Activated naive CD8-positive, alpha-beta T cell treated with anti-CD3 and anti-CD28 coated beads, Interleukin-2, amount 10 ng/mL, durations not matched to agents 7 days and 5 days (primary cell): ENCODE measurements around the gene GJD4. TPM values are rescaled to one million over a fixed set of nuclear protein-coding genes. Genes with fewer than 3 reads are reported as not detected.

Experiments used
- ATAC-seq: fragments of 150-1000 bp; cut with Tn5 transposase; one replicate; pipeline ENCODE4 v1.10.0; 2021; ENCODE audit warnings: low read depth, moderate library complexity
- POLR2A ChIA-PET: fragments of 350-600 bp; sonication (Branson Sonifier 250); formaldehyde crosslinking; loops from one replicate; lab custom pipeline; 2021; ENCODE audit warnings: antibody characterized with exemption; lab: Charles Lee
- DNase-seq: peaks from one replicate; pipeline ENCODE4 v3.0.0; 2021
- H3K27ac Mint-ChIP-seq: one replicate; pipeline ENCODE4 v1.8.0; 2022; ENCODE audit warnings: mild to moderate bottlenecking, mixed read lengths
- H3K27me3 Mint-ChIP-seq: one replicate; pipeline ENCODE4 v1.8.0; 2022; ENCODE audit warnings: mild to moderate bottlenecking, moderate library complexity, mixed read lengths
- H3K36me3 Mint-ChIP-seq: one replicate; pipeline ENCODE4 v1.8.0; 2021; ENCODE audit warnings: mild to moderate bottlenecking, mixed read lengths
- H3K4me1 Mint-ChIP-seq: one replicate; pipeline ENCODE4 v1.8.0; 2021; ENCODE audit warnings: mixed read lengths
- H3K4me3 Mint-ChIP-seq: one replicate; pipeline ENCODE4 v1.8.0; 2022; ENCODE audit warnings: mild to moderate bottlenecking, moderate library complexity, mixed read lengths
- H3K9me3 Mint-ChIP-seq: one replicate; pipeline ENCODE4 v1.8.0; 2021; ENCODE audit warnings: mixed read lengths
- total RNA-seq, 2 experiments: library from RNA; stranded (reverse); gene quantifications; one replicate each; pipeline ENCODE4 v1.2.3, GENCODE V29; 2021

The GJD4 gene
- total RNA-seq, 2 experiments from 2014 or later = not detected

DNA sequence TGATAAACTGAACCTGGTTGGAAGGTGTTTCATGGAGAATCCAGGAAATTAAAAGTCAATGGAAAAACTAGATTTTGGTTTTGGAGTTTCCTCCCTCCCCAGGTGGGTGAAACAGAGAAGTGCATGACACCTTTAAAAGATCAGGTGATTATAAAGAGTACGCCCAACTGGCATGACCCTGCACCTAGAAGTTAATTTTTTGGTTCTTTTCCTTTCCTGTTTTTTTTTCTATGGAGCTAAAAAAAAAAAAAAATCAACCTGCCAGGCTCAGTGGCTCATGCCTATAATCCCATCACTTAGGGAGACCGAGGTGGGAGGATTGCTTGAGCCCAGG, 7.9 kb downstream of the GJD4 start:
- Mint-ChIP-seq H3K4me3 (no peak overlapping the region), H3K4me1 (no peaks in the 10 kb centered on the region), H3K27me3 (peaks cover 41% of the 10 kb centered on the region), H3K9me3 (peaks cover 2% of the 10 kb centered on the region), H3K36me3 (no peaks in the 10 kb centered on the region), H3K27ac (no peak overlapping the region)
- POLR2A ChIA-PET = interaction anchor here (0.7 kb wide), 1 partner anchor 270 kb away, joined by 3 read pairs; no protein-coding TSS in a partner anchor
- no peak for DNase-seq
- ATAC-seq = no peak

DNA sequence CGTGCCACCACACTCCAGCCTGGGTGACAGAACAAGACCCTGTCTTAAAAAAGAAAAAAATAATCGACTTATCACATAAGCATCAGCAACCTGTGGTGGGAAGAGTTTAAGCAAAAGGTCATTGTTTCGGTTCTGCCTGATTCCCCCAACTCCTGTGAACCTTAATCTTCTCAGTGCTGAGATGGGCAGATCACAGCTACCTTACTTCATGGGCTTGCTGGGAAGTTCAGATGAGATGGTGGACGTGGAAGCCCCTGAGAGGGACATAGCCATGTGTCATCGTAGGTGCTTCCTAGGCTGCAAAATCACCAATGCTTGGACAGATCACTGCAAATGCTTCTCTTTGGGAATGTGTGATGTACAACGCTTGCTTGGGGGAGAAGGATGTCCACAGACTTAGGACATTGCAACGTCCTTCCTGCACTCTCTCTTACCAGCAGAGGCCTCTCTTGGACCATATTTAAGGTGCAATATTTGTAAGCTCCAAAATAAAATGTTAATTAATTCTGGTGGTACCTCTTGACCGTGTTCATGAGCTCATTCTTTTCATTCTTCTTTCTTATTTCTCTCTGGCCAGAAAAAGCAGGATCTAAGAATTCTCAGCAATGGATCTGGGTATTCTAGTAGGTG, 8.6 kb downstream of the GJD4 start:
- Mint-ChIP-seq H3K4me3 (no peak overlapping the region), H3K27ac (no peak overlapping the region), H3K4me1 (no peaks in the 10 kb centered on the region), H3K36me3 (no peaks in the 10 kb centered on the region), H3K9me3 (peaks cover 2% of the 10 kb centered on the region), H3K27me3 (peaks cover 39% of the 10 kb centered on the region)
- DNase-seq (no peak), ATAC-seq (no peak)
- POLR2A ChIA-PET = interaction anchor here (0.7 kb wide), 1 partner anchor 271 kb away, joined by 3 read pairs; no protein-coding TSS in a partner anchor

DNA sequence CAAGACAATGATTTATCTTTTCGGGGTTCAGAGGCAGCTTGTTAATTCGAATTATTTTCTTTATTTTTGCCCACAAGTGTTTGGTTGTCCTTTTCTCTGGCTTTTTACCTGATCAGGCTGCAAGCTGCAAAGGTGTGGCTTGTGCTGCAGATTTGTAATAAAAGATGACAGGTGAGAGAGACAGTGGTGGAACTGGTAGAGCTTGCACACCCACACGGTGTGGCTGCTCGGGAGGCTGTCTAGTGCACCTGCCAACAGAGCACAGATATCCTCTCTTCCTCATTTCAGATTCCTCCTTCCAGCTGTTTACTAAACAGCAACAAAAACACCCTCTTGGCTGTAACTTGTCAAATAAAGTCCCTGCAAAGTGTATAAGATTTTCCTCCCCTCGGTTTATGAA, 9.2 kb downstream of the GJD4 start:
- DNase-seq (no peak), ATAC-seq (no peak)
- Mint-ChIP-seq H3K9me3 (peaks cover 2% of the 10 kb centered on the region), H3K36me3 (no peaks in the 10 kb centered on the region), H3K27me3 (peaks cover 34% of the 10 kb centered on the region), H3K27ac (no peak overlapping the region), H3K4me3 (no peak overlapping the region), H3K4me1 (no peaks in the 10 kb centered on the region)
- POLR2A ChIA-PET = no interaction called here

DNA sequence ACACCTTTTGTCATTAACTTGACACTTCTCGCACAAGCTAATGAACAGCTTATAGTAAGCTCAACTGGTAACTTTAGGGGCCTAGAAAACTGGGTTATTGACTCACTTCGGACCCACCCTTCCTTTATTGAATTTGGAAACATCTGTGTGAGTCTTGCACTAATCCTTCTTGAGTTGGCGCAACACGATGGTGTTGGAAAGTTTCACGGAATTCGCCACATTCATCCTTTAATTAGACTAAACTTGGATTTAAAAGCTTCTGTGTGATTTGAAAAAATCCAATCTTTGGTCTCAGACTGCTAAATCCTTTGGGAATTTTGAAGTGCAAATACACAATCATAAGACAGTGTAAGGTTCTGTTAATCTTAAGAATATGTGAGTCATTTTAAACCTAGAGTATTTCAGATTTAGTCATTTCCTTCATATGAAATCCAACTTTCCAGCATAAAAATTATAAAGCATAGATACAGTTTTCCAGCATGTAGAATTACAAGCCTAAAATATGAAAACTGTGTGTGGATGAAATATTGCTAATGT, 21.9 kb downstream of the GJD4 start:
- H3K4me3 Mint-ChIP-seq = no peak overlapping the region
- DNase-seq = no peak
- no peak for ATAC-seq
- no peaks in the 10 kb centered on the region for H3K4me1 Mint-ChIP-seq
- H3K27ac Mint-ChIP-seq = no peak overlapping the region
- H3K27me3 Mint-ChIP-seq = peaks cover 23% of the 10 kb centered on the region
- no peaks in the 10 kb centered on the region for H3K36me3 Mint-ChIP-seq
- peaks cover 2% of the 10 kb centered on the region for H3K9me3 Mint-ChIP-seq
- POLR2A ChIA-PET = no interaction called here

DNA sequence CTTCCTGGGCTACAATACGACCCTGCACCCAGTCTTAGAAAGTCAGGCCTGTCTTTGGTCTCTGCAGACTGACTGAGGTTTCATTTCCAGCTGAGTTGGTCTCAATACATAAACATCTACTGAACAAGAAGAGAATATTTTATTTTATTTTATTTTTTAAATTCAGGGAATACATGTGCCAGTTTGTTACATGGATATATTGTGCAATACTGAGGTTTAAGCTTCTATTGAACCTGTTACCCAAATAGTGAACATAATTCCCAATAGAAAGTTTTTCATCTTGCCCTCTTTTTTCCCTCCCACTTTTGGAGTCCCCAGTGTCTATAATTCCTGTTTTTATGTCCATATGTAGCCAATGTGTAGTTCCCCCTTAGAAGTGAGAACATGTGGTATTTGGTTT, 26.3 kb downstream of the GJD4 start:
- no peak for DNase-seq
- POLR2A ChIA-PET = no interaction called here
- ATAC-seq = no peak
- Mint-ChIP-seq H3K27ac (no peak overlapping the region), H3K9me3 (no peaks in the 10 kb centered on the region), H3K4me3 (no peak overlapping the region), H3K4me1 (no peaks in the 10 kb centered on the region), H3K36me3 (no peaks in the 10 kb centered on the region), H3K27me3 (peaks cover 23% of the 10 kb centered on the region)

DNA sequence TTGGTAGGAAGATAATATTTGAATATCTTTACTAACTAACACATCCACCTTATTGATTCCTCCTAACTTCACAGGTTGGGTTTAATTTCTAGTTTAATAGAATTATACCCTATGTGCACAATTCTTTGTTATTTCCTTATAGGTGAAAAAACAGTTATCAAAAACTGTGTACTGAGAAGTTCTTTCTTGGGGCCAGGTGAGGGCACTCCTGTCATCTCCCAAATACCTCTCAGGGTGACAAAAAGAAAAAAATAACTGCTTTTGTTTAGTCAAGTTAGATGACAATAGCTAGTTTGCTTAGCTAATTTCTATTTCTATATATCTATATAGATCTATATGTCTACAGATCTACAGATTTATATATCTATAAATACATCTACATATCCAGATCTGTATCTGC, 26.9 kb downstream of the GJD4 start:
- Mint-ChIP-seq H3K27ac (no peak overlapping the region), H3K9me3 (no peaks in the 10 kb centered on the region), H3K4me3 (no peak overlapping the region), H3K36me3 (no peaks in the 10 kb centered on the region), H3K27me3 (peaks cover 25% of the 10 kb centered on the region), H3K4me1 (peaks cover 1% of the 10 kb centered on the region)
- no peak for DNase-seq
- no peak for ATAC-seq
- POLR2A ChIA-PET = no interaction called here

DNA sequence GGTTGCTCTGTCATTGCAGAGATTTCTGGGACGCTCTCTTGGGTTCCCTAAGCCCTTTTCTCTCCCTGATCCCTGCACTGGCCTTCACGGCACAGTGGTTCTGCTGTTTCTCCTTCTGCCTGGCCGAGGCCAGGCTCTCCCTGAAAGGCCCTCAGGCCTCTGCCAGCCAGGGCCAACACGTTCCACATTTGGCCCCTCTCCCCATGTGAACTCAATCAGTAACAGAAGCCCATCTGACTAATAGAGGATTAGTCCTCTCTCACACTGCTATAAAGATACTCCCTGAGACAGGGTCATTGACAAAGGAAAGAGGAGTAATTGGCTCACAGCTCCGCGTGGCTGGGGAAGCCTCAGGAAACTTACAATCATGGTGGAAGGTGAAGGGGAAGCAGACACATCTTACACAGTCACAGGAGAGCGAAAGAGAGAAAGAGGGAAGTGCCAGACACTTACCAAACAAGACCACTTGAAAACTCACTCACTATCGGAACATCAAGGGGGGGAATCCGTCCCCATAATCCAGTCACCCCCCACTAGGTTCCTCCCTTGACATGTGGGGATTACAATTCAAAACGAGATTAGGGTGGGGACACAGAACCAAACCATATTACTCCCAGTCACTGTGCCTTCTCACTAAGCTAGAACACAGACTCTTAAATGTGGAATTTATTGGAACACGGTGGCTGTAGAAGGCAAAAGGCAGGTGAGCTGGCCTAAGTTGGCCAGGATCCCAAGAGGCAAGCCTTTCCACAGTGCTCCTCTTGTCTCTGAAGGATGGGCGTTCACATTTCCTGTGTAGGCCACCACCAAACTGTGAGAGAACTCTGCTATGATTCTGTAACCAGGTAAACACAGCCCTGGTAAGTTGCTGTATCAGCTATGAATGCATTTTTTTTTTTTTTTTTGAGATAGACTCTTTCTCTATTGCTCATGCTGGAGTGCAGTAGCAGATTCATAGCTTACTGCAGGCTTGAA, 28.2 kb downstream of the GJD4 start:
- no peak for ATAC-seq
- H3K4me3 Mint-ChIP-seq = no peak overlapping the region
- H3K36me3 Mint-ChIP-seq = no peaks in the 10 kb centered on the region

DNA sequence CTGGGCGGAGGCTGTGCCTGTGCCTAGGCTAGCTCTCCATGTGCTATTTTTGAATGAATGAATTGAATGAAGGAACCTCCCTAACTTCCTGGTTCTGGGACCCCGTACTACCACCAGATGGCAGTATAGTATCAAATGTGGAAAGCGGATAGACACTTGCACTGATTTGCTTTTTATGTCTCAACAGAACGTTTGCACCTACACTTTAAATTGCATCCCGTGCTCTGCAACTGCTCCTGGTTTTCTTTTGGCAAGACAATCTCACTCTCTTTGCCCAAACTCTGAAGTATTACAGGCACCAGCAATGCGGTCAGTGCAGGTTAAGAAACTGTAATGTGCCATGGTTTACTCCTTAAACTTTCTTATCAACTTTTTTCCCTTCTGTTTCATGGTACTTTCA, 30.4 kb downstream of the GJD4 start:
- DNase-seq (no peak), ATAC-seq (peak; percentile 66)
- Mint-ChIP-seq H3K4me3 (no peak overlapping the region), H3K36me3 (no peaks in the 10 kb centered on the region), H3K4me1 (peaks cover 3% of the 10 kb centered on the region), H3K27me3 (peaks cover 39% of the 10 kb centered on the region), H3K9me3 (no peaks in the 10 kb centered on the region), H3K27ac (no peak overlapping the region)
- POLR2A ChIA-PET = no interaction called here

More for the DNA sequence above, 28.2 kb downstream of the GJD4 start:
- H3K4me1 Mint-ChIP-seq = peaks cover 1% of the 10 kb centered on the region
- H3K27me3 Mint-ChIP-seq = peaks cover 31% of the 10 kb centered on the region
- no peaks in the 10 kb centered on the region for H3K9me3 Mint-ChIP-seq
- peak overlapping the region; percentile 22 for H3K27ac Mint-ChIP-seq
- POLR2A ChIA-PET = no interaction called here
- no peak for DNase-seq

DNA sequence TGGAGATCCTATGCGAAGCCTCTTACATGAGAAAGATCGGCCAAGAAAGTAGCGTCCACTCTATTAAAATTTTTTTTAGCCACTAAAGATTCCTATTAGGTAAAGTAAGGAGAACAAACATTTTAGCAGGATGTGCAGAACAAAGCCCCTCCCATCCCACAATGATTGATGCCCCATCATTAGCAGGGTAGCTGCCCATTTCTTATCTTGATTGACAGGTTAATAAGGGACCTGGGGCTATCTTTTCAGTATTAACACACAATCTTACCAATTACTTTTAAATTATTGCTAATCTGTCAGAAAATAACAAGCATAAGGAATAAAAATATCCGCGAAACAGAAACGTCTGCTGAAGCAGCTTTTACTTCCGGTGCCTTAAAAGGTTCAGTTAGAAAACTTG, 31.8 kb downstream of the GJD4 start:
- POLR2A ChIA-PET = no interaction called here
- no peaks in the 10 kb centered on the region for H3K9me3 Mint-ChIP-seq
- ATAC-seq (no peak), DNase-seq (no peak)
- no peak overlapping the region for H3K27ac Mint-ChIP-seq
- peaks cover 42% of the 10 kb centered on the region for H3K27me3 Mint-ChIP-seq
- no peaks in the 10 kb centered on the region for H3K36me3 Mint-ChIP-seq
- peaks cover 3% of the 10 kb centered on the region for H3K4me1 Mint-ChIP-seq
- no peak overlapping the region for H3K4me3 Mint-ChIP-seq

DNA sequence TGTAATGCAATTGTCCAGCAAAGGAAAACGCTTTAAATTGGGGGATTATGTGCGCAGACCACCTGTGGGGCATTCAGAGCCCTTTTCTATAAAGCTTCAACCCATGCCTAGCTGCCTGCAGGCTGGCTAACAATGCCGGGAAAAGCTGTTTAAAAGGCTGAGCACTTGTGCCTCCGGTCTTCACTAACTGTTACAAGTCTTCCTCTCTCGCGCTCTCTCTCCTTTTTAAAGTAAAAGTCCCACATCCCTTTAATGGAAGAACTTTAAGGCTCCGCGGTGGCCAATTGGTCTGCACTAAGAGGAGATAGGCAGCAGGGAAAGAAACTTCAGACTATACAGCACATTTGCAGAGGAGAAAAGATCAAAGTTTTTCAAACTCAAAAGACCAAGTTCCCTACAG, 32.3 kb downstream of the GJD4 start:
- POLR2A ChIA-PET = no interaction called here
- no peak for DNase-seq
- Mint-ChIP-seq H3K4me3 (no peak overlapping the region), H3K9me3 (no peaks in the 10 kb centered on the region), H3K4me1 (peaks cover 4% of the 10 kb centered on the region), H3K36me3 (no peaks in the 10 kb centered on the region), H3K27ac (no peak overlapping the region), H3K27me3 (peaks cover 47% of the 10 kb centered on the region)
- ATAC-seq = no peak

DNA sequence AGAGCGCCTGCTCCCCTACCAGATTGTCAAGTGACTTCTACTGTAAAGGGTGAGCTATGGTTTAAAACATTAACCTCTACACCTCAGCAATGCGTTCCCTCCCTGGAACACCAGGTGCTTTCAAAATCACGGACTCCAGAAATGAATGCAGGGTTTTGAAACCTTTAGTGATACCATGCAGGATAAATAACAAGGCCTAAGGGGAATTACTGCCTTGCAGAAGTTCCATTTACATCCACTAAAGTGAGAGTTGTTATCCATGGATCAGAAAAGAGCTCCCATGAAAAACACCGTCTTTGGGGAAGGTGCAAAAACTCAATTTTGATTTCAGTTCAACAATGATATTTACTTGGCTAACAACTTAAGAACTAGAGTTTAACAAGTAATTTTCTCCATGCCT, 33.0 kb downstream of the GJD4 start:
- no peak overlapping the region for H3K4me3 Mint-ChIP-seq
- H3K9me3 Mint-ChIP-seq = no peaks in the 10 kb centered on the region
- H3K4me1 Mint-ChIP-seq = peaks cover 4% of the 10 kb centered on the region
- ATAC-seq (no peak), DNase-seq (no peak)
- no peaks in the 10 kb centered on the region for H3K36me3 Mint-ChIP-seq
- POLR2A ChIA-PET = no interaction called here
- H3K27me3 Mint-ChIP-seq = peaks cover 49% of the 10 kb centered on the region
- H3K27ac Mint-ChIP-seq = no peak overlapping the region

DNA sequence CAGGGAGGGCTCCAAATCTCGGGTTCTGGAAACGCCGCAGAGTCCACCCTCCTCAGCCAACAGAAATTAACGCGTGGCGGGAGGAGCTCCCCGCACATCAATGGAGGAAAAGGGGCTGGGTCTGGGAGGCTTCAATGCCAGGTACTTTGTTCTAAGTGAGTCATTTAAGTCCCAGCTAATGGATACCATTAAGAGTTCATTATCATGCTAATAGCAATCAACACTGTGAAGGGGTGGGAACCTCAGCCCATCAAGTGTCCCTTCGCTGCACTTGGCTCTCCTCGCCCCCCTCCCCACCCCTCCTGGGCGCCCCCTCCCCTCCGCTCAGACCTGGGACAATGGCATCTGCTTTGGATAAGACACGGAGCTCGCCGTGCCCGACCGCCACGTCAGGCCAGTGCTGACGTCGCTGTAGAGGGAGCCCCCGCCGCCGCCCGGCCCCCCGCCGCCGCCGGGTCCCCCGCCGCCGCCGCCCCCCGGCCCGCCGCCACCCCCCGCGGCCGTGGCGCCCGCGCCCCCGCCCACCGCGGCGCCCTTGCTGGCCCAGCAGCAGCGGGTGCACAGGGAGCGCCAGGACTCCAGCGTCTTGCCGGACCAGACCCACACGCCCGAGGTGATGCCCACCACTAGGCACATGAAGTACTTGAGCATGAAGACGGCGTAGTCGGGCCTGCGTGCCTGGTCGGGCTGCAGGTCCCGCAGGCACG, 34.0 kb downstream of the GJD4 start:
- Mint-ChIP-seq H3K27ac (no peak overlapping the region), H3K9me3 (no peaks in the 10 kb centered on the region), H3K27me3 (peaks cover 57% of the 10 kb centered on the region), H3K4me1 (peaks cover 10% of the 10 kb centered on the region), H3K36me3 (no peaks in the 10 kb centered on the region), H3K4me3 (peak overlapping the region; percentile 45)
- ATAC-seq (no peak), DNase-seq (no peak)
- POLR2A ChIA-PET = no interaction called here

DNA sequence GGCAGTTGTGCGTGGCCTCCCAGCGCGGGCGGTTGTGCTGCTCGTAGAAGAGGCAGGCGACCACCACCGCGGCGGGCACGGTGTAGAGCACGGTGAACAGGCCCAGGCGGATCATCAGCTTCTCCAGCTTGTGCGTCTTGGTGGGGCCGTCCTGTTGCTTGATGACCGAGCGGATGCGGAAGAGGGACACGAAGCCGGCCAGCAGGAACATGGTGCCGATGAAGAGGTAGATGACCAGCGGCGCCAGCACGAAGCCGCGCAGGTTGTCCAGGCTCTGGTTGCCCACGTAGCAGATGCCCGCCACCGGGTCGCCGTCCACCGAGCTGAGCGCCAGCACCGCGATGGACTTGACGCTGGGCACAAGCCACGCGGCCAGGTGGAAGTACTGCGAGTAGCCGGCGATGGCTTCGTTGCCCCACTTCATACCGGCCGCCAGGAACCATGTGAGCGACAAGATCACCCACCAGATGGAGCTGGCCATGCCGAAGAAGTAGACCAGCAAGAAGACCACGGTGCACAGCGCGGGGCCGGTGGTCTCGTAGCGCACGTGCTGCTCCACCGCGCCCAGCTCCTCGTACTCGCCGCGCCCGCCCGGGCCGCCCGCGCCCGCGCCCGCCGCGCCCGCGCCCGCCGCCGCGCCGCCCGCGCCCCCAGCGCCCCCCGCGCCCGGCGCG, 34.7 kb downstream of the GJD4 start:
- Mint-ChIP-seq H3K36me3 (no peaks in the 10 kb centered on the region), H3K4me1 (peaks cover 10% of the 10 kb centered on the region), H3K27ac (no peak overlapping the region), H3K27me3 (peaks cover 64% of the 10 kb centered on the region), H3K4me3 (peak overlapping the region; percentile 45), H3K9me3 (no peaks in the 10 kb centered on the region)
- DNase-seq (peak; percentile 35), ATAC-seq (no peak)
- POLR2A ChIA-PET = no interaction called here
